Measurements from ENCODE around the gene AGBL4. TPM values are rescaled to one million over a fixed set of nuclear protein-coding genes. Genes with fewer than 3 reads are reported as not detected.

The AGBL4 gene
- total RNA-seq, 4 donors from 2014 or later: 0.08 to 0.71 (median 0.60) TPM

GRCh38 chr1:48665708-48666407 is 1357.9 kb downstream of the AGBL4 start:
- TF ChIP-seq, protein P1, sequence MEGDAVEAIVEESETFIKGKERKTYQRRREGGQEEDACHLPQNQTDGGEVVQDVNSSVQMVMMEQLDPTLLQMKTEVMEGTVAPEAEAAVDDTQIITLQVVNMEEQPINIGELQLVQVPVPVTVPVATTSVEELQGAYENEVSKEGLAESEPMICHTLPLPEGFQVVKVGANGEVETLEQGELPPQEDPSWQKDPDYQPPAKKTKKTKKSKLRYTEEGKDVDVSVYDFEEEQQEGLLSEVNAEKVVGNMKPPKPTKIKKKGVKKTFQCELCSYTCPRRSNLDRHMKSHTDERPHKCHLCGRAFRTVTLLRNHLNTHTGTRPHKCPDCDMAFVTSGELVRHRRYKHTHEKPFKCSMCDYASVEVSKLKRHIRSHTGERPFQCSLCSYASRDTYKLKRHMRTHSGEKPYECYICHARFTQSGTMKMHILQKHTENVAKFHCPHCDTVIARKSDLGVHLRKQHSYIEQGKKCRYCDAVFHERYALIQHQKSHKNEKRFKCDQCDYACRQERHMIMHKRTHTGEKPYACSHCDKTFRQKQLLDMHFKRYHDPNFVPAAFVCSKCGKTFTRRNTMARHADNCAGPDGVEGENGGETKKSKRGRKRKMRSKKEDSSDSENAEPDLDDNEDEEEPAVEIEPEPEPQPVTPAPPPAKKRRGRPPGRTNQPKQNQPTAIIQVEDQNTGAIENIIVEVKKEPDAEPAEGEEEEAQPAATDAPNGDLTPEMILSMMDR (IDR thresholded peaks at IDR 0.05): no peak
- no peak for DNase-seq (ENCODE audit: low spot score in 2 of 2)
- 88 to 91% methylated on average over 6 of the region's 6 CpGs for WGBS, 2 donors
- intact Hi-C loops (cut with DNase I; ENCODE audit: low total_unique reads): no loop called here
- H3K4me3 ChIP-seq (ENCODE audit: low read depth, poor library complexity, severe bottlenecking): no peak overlapping the region

GRCh38 chr1:48661726-48662463 is 1361.9 kb downstream of the AGBL4 start:
- TF ChIP-seq, protein P1 (IDR thresholded peaks at IDR 0.05): no peak
- intact Hi-C loops (cut with DNase I; ENCODE audit: low total_unique reads): no loop called here

DNA sequence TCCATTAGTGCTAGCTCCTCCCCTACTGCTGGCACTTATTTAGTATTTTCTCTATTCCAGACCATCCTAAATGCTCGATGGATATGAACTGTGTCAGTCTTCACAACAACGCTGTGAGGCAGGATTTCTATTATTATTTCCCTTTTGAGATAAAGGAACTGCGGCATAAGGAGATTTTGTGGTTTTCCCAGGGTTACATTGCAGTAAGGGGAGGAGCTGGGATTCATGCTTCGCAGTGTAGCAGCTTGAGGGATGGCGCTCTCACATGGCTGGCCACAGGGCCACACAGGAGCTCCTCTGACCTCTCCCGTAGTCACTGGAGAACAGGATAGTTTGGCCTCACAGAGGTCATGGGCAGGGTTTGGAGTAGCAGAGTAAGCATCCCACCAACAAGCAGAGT is 1364.0 kb downstream of the AGBL4 start:
- intact Hi-C loops (cut with DNase I; ENCODE audit: low total_unique reads): no loop called here
- no peak overlapping the region for H3K4me3 ChIP-seq (ENCODE audit: low read depth, poor library complexity, severe bottlenecking)
- TF ChIP-seq POLR2A (IDR thresholded peaks at IDR 0.05): no peak
- DNase-seq (ENCODE audit: low spot score in 2 of 2): no peak
- 69 to 77% methylated on average over 6 of the region's 6 CpGs for WGBS, 2 donors

More at GRCh38 chr1:48661726-48662463, 1361.9 kb downstream of the AGBL4 start:
- DNase-seq (ENCODE audit: low spot score in 2 of 2): no peak
- WGBS, 2 donors: 60 to 70% methylated on average over 8 of the region's 8 CpGs
- H3K4me3 ChIP-seq (ENCODE audit: low read depth, poor library complexity, severe bottlenecking): no peak overlapping the region

DNA sequence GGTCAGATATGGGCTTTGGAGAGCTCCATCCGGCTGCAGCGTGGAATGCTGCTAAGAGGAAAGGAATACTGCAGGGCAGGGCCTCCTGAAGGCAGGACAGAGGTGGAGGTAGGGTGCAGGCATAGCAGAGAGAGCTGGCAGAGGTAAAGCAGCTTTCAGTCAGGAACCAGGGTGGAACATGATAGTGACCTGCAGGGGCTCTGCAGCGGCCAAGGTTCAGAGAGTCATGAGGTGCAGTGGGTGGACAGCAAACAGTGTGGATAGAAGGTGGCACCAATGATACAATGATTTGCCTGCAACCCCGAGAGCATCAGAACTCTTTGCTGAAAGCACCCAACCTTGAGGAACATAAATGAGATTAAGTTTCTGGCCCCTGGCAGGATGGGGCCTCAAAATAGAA is 1366.3 kb downstream of the AGBL4 start:
- 90% methylated on average over 4 of the region's 4 CpGs for whole genome bisulfite sequencing, 2 donors

DNA sequence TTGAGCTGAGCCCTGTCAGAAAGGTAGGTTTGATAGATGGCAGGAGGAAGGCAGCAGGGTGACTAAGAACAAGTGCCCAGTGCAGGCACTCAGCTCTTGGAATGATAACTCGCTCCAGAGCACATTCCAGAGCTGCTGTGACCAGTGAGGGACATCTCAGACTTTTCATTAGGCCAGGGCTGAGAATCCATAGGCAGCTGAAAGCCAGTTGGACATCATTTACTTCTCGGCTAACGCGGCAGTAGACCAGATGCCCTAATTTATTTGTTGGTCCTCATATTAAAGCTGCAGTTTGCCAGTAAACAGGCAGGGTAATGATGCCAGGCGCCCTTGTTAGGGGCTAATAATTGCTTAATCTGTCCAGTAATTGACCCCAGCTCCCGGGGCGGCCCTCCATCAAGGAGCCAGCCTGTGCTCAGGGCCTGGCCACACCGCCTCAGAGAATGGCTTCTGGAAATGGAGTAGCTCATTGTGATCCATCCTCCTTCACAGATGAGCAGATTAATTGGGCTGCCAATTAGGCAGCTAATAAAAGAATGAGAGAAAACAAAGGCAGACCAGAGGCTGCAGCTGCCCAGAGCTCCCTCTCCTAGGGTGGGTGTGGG is 1369.0 kb downstream of the AGBL4 start:
- intact Hi-C loops (cut with DNase I; ENCODE audit: low total_unique reads): loop anchor here (1.0 kb wide), 1 partner anchor 13 kb away; no protein-coding TSS in a partner anchor
- DNase-seq (ENCODE audit: low spot score in 2 of 2): no peak
- H3K4me3 ChIP-seq (ENCODE audit: low read depth, poor library complexity, severe bottlenecking): no peak overlapping the region
- TF ChIP-seq POLR2A (IDR thresholded peaks at IDR 0.05): no peak
- TF ChIP-seq, protein P1 (IDR thresholded peaks at IDR 0.05): no peak
- 80 to 83% methylated on average over 8 of the region's 8 CpGs for WGBS, 2 donors

More for the DNA sequence above, 1366.3 kb downstream of the AGBL4 start:
- H3K4me3 ChIP-seq (ENCODE audit: low read depth, poor library complexity, severe bottlenecking): no peak overlapping the region
- intact Hi-C loops (cut with DNase I; ENCODE audit: low total_unique reads): no loop called here
- no peak for TF ChIP-seq POLR2A (IDR thresholded peaks at IDR 0.05)
- TF ChIP-seq, protein P1 (IDR thresholded peaks at IDR 0.05): no peak
- no peak for DNase-seq (ENCODE audit: low spot score in 2 of 2)

- no peak overlapping the region for H3K4me3 ChIP-seq (ENCODE audit: low read depth, poor library complexity, severe bottlenecking)
- intact Hi-C loops (cut with DNase I; ENCODE audit: low total_unique reads): no loop called here
- no peak for DNase-seq (ENCODE audit: low spot score in 2 of 2)
- WGBS, 2 donors: 81 to 85% methylated on average over 6 of the region's 6 CpGs
- TF ChIP-seq, protein P1 (IDR thresholded peaks at IDR 0.05): no peak
- no peak for TF ChIP-seq POLR2A (IDR thresholded peaks at IDR 0.05)
Observed at GRCh38 chr1:48652334-48652733, 1371.4 kb downstream of the AGBL4 start.

Measured in lower leg skin (tissue), 4 donors.